H1 (cell line): Measurements from ENCODE around the gene KIT. TPM values are rescaled to one million over a fixed set of nuclear protein-coding genes. Genes with fewer than 3 reads are reported as not detected.

ENCODE experiments used
- BACH1 ChIP-seq: IDR thresholded peaks from 2 replicates; pipeline ENCODE4 v1.6.1; 2012; ENCODE audit warnings: low read length, improper control_type of control experiment
- CHD7 ChIP-seq: fragments of 300-600 bp; sonication (generic); IDR thresholded peaks from 2 replicates; pipeline ENCODE4 v1.7.1; 2012; ENCODE audit warnings: low read length, moderate library complexity, mild to moderate bottlenecking, inconsistent platforms; ENCODE audit not compliant: insufficient replicate concordance
- CREB1 ChIP-seq: IDR thresholded peaks from 2 replicates; pipeline ENCODE4 v1.6.1; 2012; ENCODE audit warnings: inconsistent platforms
- JUND ChIP-seq: IDR thresholded peaks from 2 replicates; pipeline ENCODE4 v1.6.1; 2011; ENCODE audit warnings: mild to moderate bottlenecking, improper control_type of control experiment, low read length
- RAD21 ChIP-seq, 2 experiments: IDR thresholded peaks in 1 of 2; conservative IDR thresholded peaks in 1 of 2; 2 replicates each; pipeline ENCODE4 v1.6.1; 2011; ENCODE audit warnings: low read depth in 2 of 2, low read length in 2 of 2, improper control_type of control experiment in 1 of 2, inconsistent platforms in 1 of 2, mild to moderate bottlenecking in 1 of 2, moderate library complexity in 1 of 2
- RBBP5 ChIP-seq: IDR thresholded peaks from 2 replicates; pipeline ENCODE4 v1.7.1; 2012; ENCODE audit warnings: low read depth, mild to moderate bottlenecking, inconsistent platforms, low read length, moderate library complexity, borderline replicate concordance
- RNF2 ChIP-seq: fragments of 200-900, 300-1000 bp; sonication (generic); IDR thresholded peaks from 2 replicates; pipeline ENCODE4 v1.7.1; 2016; ENCODE audit warnings: borderline replicate concordance, low read depth, mild to moderate bottlenecking, antibody characterized with exemption, low read length; ENCODE audit not compliant: poor library complexity, severe bottlenecking; ENCODE audit errors: missing control alignments
- RXRA ChIP-seq: IDR thresholded peaks from 2 replicates; pipeline ENCODE4 v1.6.1; 2011; ENCODE audit warnings: low read depth, mild to moderate bottlenecking, low read length, moderate library complexity; ENCODE audit not compliant: insufficient read depth
- SIN3A ChIP-seq, 2 experiments: IDR thresholded peaks in 1 of 2; conservative IDR thresholded peaks in 1 of 2; 2 replicates each; pipeline ENCODE4 v1.6.1; 2011 to 2012; ENCODE audit warnings: low read length in 2 of 2, improper control_type of control experiment in 1 of 2, low read depth in 1 of 2, mild to moderate bottlenecking in 1 of 2
- SP4 ChIP-seq: IDR thresholded peaks from 2 replicates; pipeline ENCODE4 v1.6.1; 2012; ENCODE audit warnings: low read length, inconsistent platforms
- SRF ChIP-seq: IDR thresholded peaks from 2 replicates; pipeline ENCODE4 v1.6.1; 2011; ENCODE audit warnings: mild to moderate bottlenecking, low read depth, low read length, moderate library complexity
- TAF7 ChIP-seq: optimal IDR thresholded peaks from 2 replicates; pipeline ENCODE3; 2011; ENCODE audit warnings: low read depth, mild to moderate bottlenecking, inconsistent platforms, low read length, moderate library complexity, borderline replicate concordance
- polyA plus RNA-seq, 7 experiments: library from polyadenylated mRNA; depleted of rRNA in 3 of 7; stranded (reverse) in 5 of 7; unstranded in 2 of 7; fragments of >200 nt in 5 of 7; fragments of 200-250 nt in 2 of 7; gene quantifications; 1 replicate in 5 of 7; 2 replicates in 1 of 7; 4 replicates in 1 of 7; pipeline versions ENCODE4 v1.2.1 to v1.2.3, GENCODE V29; 2011 to 2013; ENCODE audit warnings: missing spikeins in 2 of 7, mixed read lengths in 2 of 7
- total RNA-seq: library from RNA; stranded (reverse); fragmentation: NEBNext Ultra II Directional; extraction: Animal tissue kit (Norgen Biotek cat#: 25700); gene quantifications from 2 replicates; pipeline ENCODE4 v1.2.1, GENCODE V29; 2021

KIT gene
- total and polyA plus RNA-seq, 2 of the 8 experiments (the other 6 are each of a cell fraction or from before 2014, with no cell fraction given): 14.4 to 24.8 TPM

DNA sequence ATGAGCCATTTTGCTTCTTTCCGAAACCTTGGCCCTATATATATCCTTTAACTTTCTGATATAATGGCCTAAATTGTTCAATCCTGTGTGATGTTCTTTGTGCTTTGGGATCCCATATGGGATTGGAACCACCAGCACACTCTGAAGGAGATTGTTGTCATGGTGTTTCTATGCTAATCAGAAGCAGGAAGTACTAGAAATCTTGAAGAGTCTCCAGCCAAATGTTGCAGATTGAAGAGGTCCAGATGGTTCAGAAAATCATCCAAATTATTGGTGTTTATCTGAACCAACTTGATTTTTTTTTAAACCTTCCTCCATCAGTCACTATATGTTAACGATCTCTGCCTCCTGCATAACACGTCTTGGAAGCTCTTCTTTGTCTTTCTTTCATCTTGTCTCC, 72.8 kb downstream of the KIT start (continued):
- TF ChIP-seq CHD7: no peak
- TF ChIP-seq JUND: no peak
- TF ChIP-seq RBBP5: no peak
- no peak for TF ChIP-seq RXRA
- no peak for TF ChIP-seq RNF2
- TF ChIP-seq SRF: no peak
- TF ChIP-seq SP4: no peak
- TF ChIP-seq RAD21 (IDR thresholded peaks at IDR 0.05 in 1 of 2, conservative IDR thresholded peaks at IDR 0.05 in 1 of 2; ENCODE audit: low read depth in 2 of 2, low read length in 2 of 2): no peak
- no peak for TF ChIP-seq TAF7
- no peak for TF ChIP-seq SIN3A (conservative IDR thresholded peaks at IDR 0.05 in 1 of 2, IDR thresholded peaks at IDR 0.05 in 1 of 2; ENCODE audit: low read depth in 1 of 2, low read length in 2 of 2)
- TF ChIP-seq CREB1: no peak
- TF ChIP-seq BACH1: no peak
